ENCODE data around the gene COL5A1. TPM values are rescaled to one million over a fixed set of nuclear protein-coding genes. Genes with fewer than 3 reads are reported as not detected.
A peak's percentile ranks its signal among the peaks of the same experiment; 100 is the strongest.

Gene COL5A1
- total RNA-seq, 1 experiment from 2014 or later, result 131 TPM

DNA sequence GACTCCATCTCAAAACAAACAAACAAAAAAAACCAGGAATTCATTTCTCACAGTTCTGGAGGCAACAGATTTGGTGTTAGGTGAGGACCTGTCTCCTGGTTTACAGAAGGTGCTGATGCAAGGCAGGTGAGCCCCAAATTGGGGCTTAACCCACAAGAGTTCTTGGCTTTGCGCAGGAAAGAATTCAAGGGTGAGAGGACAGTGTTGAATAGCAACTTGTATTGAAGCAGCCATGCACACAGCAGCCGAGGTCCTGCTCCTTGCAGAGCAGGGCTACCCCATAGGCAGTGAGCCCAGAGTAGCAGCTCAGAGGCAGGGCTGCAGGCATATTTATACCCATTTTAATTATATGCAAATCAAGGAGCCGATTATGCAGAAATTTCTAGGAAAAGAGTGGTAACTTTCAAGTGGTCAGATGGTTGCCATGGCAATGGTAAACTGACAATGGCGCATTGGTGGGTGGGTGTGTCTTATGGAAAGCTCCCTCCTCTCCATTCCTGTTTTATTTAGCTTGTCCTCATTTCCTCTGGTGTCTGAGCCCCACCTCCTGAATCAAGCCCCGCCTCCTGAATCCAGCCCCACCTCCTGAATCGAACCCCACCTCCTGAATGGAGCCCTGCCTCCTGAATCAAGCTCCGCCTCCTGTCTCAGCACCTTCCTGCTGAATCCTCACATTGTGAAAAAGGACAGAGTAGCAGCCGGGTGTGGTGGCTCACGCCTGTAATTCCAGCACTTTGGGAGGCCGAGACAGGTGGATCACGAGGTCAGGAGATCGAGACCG, 34.5 kb upstream of the COL5A1 start:
- peak; percentile 80 for DNase-seq (ENCODE audit: low read depth)

DNA sequence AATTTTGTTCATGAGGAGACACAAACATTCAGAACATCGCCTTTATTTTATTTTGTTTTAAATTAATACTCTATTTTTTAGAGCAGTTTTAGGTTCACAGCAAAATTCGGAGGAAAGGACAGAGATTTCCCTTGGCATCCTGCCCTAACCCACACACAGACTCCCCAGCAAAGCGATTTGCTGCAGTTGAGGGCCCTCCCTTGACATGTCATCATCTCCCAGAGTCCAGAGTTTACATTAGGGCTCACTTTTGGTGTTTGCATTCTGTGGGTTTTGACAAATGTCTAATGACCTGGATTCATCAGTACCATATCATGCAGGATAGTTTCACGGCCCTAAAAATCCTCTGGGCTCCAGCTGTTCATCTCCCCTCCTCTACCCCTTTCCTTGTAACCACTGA, 33.6 kb upstream of the COL5A1 start:
- DNase-seq (ENCODE audit: low read depth), result peak; percentile 84

GRCh38 chr9:134611046-134611445, 30.6 kb upstream of the COL5A1 start:
- DNase-seq (ENCODE audit: low read depth), result no peak

- no peak for DNase-seq (ENCODE audit: low read depth)
These were observed 29.3 kb upstream of the COL5A1 start for GRCh38 chr9:134612309-134612708.

GRCh38 chr9:134612715-134613114, 28.9 kb upstream of the COL5A1 start:
- DNase-seq (ENCODE audit: low read depth), result no peak

GRCh38 chr9:134614256-134614655, 27.3 kb upstream of the COL5A1 start:
- DNase-seq (ENCODE audit: low read depth), result no peak

DNA sequence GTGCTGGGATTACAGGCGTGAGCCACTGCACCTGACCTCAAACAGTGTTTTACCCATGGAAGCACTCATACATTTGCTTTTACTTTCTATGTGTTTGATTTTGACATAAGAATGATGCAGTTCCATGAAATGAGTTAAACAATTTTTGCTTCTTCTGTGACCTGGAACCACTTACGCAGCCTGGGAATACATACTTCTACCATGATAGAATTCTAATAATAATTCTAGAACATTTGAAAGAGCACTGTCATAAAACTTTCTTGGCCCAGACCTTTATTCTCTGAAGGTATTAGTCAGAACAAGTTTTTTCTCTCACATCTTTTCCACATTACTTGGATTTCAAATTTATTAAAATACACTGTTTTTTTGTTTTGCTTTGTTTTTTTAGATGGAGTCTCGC, 25.3 kb upstream of the COL5A1 start:
- DNase-seq (ENCODE audit: low read depth), result no peak

GRCh38 chr9:134617246-134617645, 24.4 kb upstream of the COL5A1 start:
- DNase-seq (ENCODE audit: low read depth), result no peak

DNA sequence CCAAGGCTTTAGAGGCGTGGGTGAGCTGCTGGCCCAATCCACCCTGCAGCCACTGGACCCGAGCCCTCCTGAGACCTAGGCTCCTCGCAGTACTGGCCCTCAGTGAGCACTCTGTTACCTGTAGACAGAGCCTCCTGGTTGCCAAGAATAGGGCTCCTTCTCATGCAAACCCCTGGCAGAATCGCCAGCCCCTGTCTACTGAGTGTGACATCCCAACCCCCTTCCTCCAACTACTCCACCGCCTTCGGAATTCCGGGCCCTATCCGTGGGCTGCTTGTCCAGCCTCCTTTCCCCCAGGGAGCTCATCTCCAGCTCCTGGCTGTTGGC, 23.8 kb upstream of the COL5A1 start:
- no peak for DNase-seq (ENCODE audit: low read depth)

GRCh38 chr9:134618163-134618832, 23.3 kb upstream of the COL5A1 start:
- no peak for DNase-seq (ENCODE audit: low read depth)

GRCh38 chr9:134618833-134619447, 22.7 kb upstream of the COL5A1 start:
- no peak for DNase-seq (ENCODE audit: low read depth)

- no peak for DNase-seq (ENCODE audit: low read depth)
These were observed 22.1 kb upstream of the COL5A1 start for GRCh38 chr9:134619448-134619982.

DNA sequence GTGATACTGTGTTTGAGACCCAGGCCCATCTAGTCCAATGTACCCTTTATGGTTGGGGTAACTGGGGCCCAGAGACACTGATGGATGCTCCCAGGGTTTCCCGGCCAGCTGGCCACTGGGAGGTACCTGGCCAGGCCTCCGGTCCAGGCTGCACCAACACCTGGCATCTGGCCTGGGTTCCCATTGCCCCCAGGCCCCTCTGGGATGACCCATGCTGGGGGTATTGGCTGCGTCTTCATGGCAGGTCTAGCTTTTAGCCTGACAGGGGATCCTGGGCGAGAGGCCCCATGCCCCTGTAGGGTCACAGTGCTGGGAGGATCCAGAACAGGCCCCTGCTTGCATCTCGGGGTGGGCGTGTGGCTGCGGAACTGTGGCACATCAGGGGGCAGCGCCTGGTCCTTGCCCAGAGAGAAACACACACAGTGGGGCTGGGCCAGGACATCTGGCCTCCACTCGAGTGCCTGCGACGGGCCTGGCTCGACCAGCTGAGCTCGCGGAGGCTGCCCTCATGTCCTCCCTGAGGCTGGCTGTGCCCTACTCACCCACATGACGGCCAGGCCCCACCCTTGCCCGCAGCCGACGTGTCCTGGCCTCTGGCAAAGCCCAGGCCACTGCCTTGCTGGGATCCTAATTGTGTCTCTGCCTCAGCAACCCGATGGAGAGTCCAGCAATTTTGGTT, 21.5 kb upstream of the COL5A1 start:
- no peak for DNase-seq (ENCODE audit: low read depth)

- DNase-seq (ENCODE audit: low read depth), result no peak
These were observed 20.6 kb upstream of the COL5A1 start for GRCh38 chr9:134620751-134621557.

- DNase-seq (ENCODE audit: low read depth), result no peak
These were observed 20.0 kb upstream of the COL5A1 start for GRCh38 chr9:134621558-134622110.

GRCh38 chr9:134622896-134623257, 18.7 kb upstream of the COL5A1 start:
- no peak for DNase-seq (ENCODE audit: low read depth)

DNA sequence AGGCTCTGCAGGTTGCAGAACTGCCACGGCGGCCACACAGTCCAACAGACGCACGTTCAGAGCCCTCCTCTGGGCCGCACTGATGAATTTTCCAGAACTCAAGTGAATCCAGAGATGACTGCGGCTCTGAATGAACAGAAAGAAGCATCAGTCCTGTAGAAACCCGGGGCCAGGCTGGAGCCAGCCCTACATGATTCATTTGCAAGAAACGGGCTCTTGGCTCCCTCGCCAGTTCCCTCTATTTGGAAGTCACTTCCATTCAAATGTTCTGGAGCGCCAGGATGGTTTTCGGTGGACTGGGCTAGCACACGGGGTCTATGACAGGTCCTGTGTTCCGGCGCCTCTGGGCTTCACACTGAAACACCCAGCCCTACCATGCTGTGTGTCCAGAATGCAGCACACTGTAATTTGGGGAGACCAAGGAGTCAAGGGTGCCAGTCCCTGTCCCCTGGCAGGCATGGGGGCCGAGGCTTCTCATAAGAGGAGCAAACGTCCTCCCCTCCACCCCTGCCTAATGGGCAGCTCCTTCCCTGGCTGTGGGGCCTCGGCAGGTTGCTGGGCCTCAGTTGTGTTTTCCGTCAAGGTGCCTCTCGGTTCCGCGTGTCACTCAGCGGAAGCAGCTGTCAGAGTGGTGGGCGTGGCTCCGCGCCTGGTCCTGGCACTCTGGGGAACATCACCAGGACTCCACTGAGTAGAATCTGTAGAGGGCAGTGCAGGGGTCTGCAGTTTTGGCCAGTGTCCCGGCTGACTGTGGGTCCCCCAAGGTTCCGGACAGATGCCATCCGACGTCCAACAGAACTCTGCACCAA, 18.1 kb upstream of the COL5A1 start:
- DNase-seq (ENCODE audit: low read depth), result no peak

GRCh38 chr9:134624137-134624591, 17.4 kb upstream of the COL5A1 start:
- no peak for DNase-seq (ENCODE audit: low read depth)

GRCh38 chr9:134624621-134625181, 16.9 kb upstream of the COL5A1 start:
- peak; percentile 96 for DNase-seq (ENCODE audit: low read depth)

All from Daoy (cell line).